Thyroid gland (tissue), 4 donors: Measurements from ENCODE around the gene CLDN4.

Source experiments
- POLR2A ChIP-seq, 2 donors: fragments of 450-650 bp; IDR thresholded peaks; one replicate each; pipeline ENCODE4 v1.6.1; 2017; ENCODE audit warnings: antibody characterized with exemption in 2 of 2, mild to moderate bottlenecking in 2 of 2, moderate library complexity in 1 of 2
- TF ChIP-seq, protein P1 (sequence below), 6 experiments: fragments of 200-600 bp in 3 of 6; fragments of 450-650 bp in 3 of 6; sonication (generic) in 3 of 6; IDR thresholded peaks; one replicate each; pipeline ENCODE4 v1.5.1; 2016 to 2019; ENCODE audit warnings: antibody characterized with exemption in 6 of 6, mild to moderate bottlenecking in 2 of 6, inconsistent platforms in 1 of 6, moderate library complexity in 1 of 6

DNA sequence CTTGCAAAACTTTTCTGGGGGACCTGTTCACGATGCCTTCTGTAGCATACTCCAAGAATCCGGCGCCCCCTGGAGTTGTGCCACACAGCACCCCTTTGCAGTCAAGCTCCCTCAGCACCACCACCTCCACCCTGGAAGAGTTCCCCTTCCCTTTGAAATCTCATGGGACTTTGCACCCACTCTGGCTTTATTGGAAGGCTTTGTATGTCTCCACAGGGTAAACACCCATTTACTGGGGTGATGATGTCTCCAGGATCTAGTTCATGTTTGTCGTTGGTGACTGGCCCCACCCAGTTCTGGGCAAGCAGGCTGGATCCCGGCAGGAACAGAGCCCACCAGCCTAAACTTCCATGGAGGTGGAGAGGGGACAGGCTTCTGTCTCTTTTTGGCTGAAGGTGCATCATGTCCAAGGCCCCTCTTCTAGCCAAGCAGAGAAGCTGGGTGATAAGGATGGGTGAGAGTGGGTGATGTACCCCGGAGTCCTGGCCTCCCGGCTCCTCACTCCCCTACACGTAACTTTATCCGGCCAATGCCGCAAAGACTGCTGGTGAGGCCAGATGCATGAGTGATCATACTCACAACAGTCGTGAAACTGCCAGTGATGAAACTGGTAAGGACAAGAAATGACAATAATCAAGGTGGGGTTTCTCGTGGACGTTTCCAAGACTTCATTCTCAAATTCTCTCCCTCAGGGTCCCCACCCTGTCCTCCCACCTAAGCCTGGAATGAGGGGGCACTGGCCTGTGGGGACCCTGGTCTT lies 695 bp upstream of the CLDN4 start:
- TF ChIP-seq POLR2A (IDR thresholded peaks at IDR 0.05): no peak
- TF ChIP-seq, protein P1, sequence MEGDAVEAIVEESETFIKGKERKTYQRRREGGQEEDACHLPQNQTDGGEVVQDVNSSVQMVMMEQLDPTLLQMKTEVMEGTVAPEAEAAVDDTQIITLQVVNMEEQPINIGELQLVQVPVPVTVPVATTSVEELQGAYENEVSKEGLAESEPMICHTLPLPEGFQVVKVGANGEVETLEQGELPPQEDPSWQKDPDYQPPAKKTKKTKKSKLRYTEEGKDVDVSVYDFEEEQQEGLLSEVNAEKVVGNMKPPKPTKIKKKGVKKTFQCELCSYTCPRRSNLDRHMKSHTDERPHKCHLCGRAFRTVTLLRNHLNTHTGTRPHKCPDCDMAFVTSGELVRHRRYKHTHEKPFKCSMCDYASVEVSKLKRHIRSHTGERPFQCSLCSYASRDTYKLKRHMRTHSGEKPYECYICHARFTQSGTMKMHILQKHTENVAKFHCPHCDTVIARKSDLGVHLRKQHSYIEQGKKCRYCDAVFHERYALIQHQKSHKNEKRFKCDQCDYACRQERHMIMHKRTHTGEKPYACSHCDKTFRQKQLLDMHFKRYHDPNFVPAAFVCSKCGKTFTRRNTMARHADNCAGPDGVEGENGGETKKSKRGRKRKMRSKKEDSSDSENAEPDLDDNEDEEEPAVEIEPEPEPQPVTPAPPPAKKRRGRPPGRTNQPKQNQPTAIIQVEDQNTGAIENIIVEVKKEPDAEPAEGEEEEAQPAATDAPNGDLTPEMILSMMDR (IDR thresholded peaks at IDR 0.05): no peak
